ENCODE results near the gene AMZ1.

The AMZ1 gene

DNA sequence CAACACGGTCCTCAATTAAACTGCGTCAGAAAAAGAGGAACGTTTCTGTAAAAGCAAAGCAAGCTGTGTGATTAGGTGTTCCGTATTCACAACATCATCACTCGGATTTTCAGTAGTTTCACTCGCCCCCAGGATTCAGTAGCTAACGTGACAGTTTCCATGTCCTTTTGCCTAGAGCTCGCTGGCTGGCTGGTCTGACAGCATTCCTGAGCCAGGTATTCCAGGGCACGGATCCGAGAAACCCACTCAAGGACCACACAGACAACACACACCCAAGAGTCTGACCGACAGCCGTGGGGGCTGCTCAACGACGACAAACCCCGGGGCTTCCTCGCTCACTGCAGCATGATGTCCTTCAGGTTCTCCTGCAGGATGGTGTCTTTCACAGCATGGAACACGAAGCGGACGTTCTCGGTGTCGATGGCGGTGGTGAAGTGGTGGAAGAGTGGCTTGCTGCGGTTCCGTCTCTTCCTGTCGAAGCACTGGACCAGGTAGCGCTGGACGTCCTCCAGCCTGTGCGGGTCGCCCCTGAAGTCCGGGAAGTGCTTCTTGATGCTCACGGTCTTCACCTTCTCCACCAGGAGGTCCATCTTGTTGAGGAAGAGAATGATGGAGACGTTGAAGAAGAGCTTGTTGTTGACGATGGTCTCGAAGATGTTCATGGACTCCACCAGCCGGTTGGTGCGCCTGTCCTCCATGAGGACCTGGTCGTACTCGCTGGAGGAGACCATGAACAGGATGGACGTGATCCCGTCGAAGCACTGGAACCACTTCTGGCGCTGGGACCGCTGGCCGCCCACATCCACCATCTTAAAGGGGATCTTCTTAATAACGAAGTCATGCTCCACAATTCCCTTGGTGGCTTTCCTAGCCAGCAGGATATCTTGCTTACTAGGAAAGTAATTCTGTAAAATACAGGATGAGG lies 43.1 kb downstream of the AMZ1 start:
- H3K4me3 ChIP-seq (ENCODE audit: control insufficient read depth, low read depth, low read length): no peak overlapping the region
- TF ChIP-seq, protein P1, sequence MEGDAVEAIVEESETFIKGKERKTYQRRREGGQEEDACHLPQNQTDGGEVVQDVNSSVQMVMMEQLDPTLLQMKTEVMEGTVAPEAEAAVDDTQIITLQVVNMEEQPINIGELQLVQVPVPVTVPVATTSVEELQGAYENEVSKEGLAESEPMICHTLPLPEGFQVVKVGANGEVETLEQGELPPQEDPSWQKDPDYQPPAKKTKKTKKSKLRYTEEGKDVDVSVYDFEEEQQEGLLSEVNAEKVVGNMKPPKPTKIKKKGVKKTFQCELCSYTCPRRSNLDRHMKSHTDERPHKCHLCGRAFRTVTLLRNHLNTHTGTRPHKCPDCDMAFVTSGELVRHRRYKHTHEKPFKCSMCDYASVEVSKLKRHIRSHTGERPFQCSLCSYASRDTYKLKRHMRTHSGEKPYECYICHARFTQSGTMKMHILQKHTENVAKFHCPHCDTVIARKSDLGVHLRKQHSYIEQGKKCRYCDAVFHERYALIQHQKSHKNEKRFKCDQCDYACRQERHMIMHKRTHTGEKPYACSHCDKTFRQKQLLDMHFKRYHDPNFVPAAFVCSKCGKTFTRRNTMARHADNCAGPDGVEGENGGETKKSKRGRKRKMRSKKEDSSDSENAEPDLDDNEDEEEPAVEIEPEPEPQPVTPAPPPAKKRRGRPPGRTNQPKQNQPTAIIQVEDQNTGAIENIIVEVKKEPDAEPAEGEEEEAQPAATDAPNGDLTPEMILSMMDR (conservative IDR thresholded peaks at IDR 0.05; ENCODE audit: control insufficient read depth, insufficient read depth, low read depth, low read length): no peak
- DNase-seq (ENCODE audit: low read depth): no peak

- DNase-seq (ENCODE audit: low read depth): no peak
- TF ChIP-seq, protein P1 (conservative IDR thresholded peaks at IDR 0.05; ENCODE audit: control insufficient read depth, insufficient read depth, low read depth, low read length): no peak
- H3K4me3 ChIP-seq (ENCODE audit: control insufficient read depth, low read depth, low read length): no peak overlapping the region
Measured at GRCh38 chr7:2732388-2732787, 44.4 kb downstream of the AMZ1 start.

DNA sequence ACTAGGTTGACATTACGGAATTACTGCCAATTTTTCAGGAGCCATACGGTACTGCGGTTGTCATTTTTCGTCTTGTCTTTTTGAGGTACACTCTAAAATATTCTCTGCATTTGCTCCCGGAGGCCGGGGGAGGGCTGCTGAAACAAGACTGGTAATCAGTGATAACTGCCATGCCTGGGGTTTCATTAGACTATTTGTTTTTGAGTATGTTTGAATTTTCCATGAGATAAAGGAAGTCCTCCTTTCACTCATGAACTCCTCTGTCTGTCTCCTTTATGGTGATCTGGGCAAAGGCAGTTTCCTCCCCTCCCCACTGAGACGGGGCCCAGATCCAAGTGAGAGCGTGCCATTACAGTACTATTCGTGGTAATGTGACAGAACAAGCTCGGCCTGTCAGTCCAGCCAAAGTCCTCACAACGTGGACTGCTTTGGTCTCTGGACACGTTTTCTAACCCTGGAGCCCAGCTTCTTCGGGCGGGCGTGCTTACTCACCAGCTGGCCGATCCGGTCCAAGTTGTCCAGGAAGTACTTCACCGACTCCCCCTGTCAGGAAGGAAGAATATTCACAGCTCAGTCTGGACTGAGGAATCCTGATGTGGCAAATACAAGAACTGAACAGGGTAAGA lies 45.1 kb downstream of the AMZ1 start:
- TF ChIP-seq, protein P1 (conservative IDR thresholded peaks at IDR 0.05; ENCODE audit: control insufficient read depth, insufficient read depth, low read depth, low read length): peak; percentile 21
- peak; percentile 84 for DNase-seq (ENCODE audit: low read depth)
- no peak overlapping the region for H3K4me3 ChIP-seq (ENCODE audit: control insufficient read depth, low read depth, low read length)

- TF ChIP-seq, protein P1 (conservative IDR thresholded peaks at IDR 0.05; ENCODE audit: control insufficient read depth, insufficient read depth, low read depth, low read length): no peak
- DNase-seq (ENCODE audit: low read depth): no peak
- no peak overlapping the region for H3K4me3 ChIP-seq (ENCODE audit: control insufficient read depth, low read depth, low read length)
Measured at GRCh38 chr7:2734084-2734686, 46.2 kb downstream of the AMZ1 start.

DNA sequence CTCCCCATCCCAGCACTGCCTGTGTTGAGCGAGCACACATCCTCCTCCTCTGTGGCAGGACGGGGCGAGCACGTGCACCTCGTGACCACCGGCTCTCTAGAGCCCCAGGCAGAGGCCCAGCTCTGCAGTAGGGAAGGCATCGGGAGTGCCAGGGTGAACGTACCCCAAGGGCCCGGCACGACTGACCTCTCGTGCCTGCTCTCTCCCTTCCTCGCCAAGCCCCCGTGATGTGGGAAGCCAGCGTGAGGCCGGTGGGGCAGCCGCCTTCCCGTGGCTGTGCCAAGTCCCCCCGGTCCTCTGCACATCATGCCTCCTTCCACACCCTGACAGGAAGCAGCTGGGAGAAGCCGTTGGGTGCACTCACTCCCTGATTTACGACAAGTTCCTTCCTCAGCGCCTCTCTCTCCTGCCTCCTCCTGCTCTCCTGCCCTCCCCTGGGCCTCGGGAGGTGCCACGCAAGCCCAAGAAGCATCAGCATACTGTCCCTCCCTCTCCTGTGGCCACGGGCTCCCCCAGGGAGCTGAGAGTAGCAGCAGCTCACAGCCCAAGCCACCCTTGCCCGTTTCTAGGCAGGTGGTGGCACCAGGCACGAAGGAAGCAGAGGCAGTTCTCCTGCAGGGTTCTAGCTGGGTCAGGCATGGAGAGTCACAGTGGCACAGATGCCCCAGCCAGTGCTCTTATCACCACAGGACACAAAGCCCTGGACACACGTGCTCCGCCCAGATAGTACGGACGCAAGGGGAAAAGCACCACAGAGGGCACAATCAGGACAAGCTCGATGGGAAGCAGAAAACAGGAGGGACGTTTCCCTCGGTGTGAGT lies 47.0 kb downstream of the AMZ1 start:
- no peak for DNase-seq (ENCODE audit: low read depth)
- H3K4me3 ChIP-seq (ENCODE audit: control insufficient read depth, low read depth, low read length): no peak overlapping the region
- TF ChIP-seq, protein P1 (conservative IDR thresholded peaks at IDR 0.05; ENCODE audit: control insufficient read depth, insufficient read depth, low read depth, low read length): no peak

- no peak overlapping the region for H3K4me3 ChIP-seq (ENCODE audit: control insufficient read depth, low read depth, low read length)
- TF ChIP-seq, protein P1 (conservative IDR thresholded peaks at IDR 0.05; ENCODE audit: control insufficient read depth, insufficient read depth, low read depth, low read length): no peak
- DNase-seq (ENCODE audit: low read depth): no peak
Measured at GRCh38 chr7:2735744-2736143, 47.7 kb downstream of the AMZ1 start.
